ENCODE results near the gene GBP6.

- no peak for TF ChIP-seq CTCF (IDR thresholded peaks at IDR 0.05; ENCODE audit: low read depth, low read length, poor library complexity, severe bottlenecking)
- TF ChIP-seq EZH2phosphoT487 (IDR thresholded peaks at IDR 0.05; ENCODE audit: borderline replicate concordance, low read length), result no peak
Measured at GRCh38 chr1:89350298-89350697, 13.6 kb upstream of the GBP6 start.
